NCI-H446 treated with DMSO at 0.1 percent for 48 hours (cell line): ENCODE measurements around the gene JAZF1.

ENCODE experiments used
- DNase-seq: peaks from one replicate; lab custom pipeline; 2025; lab: John Stamatoyannopoulos, UW

The JAZF1 gene

DNA sequence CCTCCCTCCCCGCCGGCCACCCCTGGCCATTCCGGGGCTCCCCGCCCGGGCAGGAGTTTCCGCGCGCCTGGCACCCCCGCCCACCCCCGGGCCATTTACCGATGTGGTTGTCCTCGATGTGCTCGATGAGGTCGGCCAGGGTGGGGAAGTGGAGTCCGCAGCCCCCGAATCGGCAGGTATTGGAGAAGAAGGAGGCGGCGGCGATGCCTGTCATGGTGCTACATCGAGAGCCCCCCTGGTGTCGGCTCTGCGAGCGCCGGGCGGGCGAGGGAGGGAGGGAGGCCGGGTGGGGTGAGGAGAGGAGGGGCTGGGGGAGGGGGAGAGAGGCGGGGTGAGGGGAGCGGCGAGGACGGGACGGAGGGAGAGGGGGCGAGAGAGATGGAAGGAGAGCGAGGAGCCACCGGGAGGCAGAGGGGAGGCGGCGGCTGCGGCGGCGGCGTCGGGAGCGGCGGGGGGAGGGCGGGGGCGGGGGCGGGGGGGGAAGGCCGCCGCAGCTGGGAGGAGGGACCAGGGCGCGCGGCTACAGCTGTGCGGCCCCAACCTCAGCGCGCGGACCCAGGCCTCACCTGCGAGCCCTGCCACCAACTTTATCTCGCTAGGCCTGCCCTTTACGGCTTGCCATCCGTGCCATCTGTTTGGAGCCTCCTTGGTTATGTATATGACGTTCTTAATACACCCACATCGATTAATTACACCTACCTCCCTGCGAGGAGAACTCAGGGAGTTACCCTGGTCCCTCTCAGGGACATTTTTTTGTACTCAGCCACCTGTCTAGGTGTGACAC lies at the start of gene JAZF1:
Gene JAZF1 (minus strand): TSS at position 432 of the 784 bp plus-strand sequence.
- DNase-seq: no peak

DNA sequence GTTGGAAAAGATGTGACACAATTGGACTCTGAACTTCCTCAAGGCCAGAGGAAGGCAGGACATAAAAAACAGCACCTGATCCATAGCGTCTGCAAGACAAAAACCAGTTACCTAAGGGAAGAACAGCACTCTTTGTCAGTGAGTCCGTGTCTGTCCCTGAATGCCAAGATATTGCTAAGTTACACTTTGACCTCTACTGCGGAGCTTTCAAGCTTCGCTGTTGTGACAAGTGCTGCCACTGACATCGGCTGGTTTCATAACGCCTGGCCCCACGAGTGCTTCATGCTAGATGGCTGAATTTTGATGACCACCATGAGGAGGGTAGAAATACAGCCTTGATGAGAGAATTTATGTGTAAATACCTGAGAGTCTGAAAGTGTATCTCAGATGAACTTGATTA lies 49.7 kb upstream of the JAZF1 start:
- no peak for DNase-seq

DNA sequence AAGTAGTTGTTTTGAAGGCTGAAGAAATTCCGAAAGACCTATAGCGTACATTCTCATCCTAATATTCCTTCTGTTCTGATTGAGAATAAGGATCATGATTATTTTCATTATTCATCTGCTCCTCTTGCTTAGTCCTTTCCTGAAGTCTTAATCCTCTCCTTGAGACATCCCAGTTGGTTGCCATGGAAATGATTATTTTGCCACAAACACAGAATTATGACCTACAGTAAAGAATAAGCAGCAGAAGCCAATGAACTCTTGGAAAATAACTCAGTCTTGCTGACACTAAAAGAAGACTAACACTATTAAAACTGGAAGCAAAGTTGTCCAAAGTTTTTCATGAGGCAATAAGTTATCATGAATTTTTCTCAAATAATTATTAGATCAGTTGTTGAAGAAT lies 47.8 kb upstream of the JAZF1 start:
- no peak for DNase-seq

DNA sequence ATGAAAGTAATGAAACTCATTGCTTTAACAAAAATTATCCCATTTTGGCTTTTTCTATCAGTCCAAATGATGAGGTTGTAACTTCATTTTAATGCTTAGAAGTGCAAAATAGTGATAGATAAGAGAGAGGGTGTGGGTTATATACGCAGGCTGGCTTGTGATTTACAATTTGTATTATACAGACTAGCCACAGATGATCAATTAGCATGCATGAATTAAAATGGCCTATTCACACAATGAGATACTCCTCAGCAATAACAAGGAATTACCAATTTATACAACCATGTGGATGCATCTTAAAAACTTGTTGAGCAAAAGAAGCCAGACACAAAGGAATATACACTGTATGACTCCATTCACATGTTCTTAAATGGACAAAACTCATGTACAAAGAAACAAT lies 45.4 kb upstream of the JAZF1 start:
- DNase-seq: no peak

DNA sequence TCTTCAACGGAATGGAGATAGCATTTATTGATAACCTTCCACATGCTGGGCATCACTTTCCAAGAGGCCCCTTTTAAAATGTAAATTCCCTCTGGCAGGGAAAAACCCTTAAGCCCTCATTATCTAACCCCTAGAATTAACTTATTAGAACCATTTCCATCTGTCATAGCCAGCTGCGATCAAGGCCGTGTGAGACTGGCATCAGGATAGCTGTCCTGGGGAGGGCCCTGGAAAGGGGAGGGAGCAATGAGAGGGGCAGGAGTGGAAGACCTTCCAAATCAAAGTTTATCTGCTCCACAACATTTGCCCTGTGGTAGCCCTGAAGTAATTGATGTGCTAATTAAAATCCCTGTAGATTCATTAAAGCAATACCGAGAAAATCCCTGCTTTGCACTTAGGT lies 45.0 kb upstream of the JAZF1 start:
- no peak for DNase-seq

DNA sequence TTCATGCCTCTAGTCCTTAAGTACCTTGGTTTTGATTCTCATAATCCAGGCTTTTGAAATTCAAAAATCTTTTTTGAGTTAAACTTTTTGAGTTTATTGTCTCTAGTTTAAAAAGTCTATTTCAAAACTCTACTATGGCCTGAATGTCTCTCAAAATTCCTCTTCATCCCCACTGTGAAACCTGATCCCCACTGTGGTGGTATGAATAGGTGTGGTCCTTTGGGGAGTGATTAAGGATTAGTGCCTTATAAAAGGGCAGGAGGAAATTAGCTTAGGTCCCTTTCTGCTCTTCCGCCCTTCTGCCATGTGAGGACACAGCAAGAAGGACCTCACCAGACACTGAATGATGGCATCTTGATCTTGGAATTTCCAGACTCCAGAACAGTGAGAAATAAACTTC lies 44.1 kb upstream of the JAZF1 start:
- no peak for DNase-seq

DNA sequence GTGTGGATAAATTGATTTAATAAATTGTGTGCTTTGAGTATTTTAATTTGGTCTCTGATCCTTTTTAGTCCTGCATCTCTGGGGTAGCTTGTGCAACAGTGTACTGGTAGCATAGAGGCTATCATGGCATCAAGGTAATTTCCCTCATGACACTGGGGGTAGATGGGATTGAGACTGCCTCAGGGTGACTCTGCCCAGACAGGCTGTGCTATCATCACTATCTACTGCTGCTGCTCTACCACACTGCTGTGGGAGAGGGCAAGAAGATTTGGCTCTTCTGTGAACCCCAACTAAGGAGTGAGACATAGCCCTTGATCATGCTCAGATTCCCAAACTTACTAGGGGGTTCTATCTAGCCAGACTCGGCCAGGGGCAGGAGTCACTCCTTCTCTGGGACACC lies 43.6 kb upstream of the JAZF1 start:
- DNase-seq: no peak

DNA sequence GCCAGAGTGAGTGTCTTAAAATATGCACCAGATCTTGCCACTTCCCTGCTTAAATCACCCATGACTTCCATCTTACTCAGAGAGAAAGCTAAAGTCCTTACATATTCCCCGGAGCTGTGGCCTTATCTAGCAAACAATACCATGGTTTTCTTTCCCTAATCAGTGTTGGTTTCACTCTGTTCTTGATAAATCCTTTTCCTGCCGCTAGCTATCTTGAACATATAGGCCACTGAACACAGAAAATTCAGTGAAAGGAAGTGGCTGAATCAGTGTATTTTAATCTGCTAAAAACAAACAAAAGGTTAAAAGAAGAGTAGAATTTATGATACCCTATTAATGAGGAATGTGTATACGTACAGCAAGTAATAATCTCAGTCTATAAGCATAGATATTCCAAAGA lies 42.0 kb upstream of the JAZF1 start:
- no peak for DNase-seq

DNA sequence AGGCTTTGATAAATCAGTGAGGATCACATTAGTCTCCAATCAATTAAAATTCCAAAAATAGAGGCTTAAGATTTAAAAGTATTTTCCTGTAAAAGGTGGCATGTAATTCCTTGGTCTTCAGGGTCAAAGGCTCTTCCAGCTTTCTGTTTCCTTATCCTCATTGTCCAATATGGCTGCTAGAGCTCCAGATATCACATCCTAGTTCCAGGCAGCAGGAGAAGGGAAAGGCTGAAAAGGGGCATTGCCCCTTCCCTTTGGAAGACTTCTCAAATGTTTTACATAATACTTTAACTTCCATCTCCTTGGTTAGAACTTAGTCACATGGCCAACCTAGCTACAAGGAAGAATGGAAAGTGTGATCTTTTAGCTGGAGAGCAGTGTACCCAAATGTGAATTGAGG lies 39.2 kb upstream of the JAZF1 start:
- DNase-seq: no peak

DNA sequence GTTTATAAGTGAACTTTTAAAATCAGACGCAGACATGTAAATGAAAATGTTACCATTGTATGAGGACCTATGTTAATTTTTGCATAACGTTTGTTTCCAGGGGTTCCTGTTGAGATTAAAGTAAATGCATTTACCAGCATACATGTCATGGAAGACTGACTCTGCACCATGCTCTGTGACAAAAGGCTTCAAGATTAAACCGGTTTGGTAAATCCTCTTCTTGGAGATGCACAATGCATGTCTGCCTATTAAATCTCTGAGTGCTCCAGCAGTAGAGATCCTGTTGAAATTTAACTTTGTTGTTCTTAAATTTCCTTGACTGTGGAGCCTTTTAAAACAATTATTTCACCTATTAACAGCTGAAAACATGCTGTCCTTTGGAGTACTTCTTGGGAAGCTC lies 36.5 kb upstream of the JAZF1 start:
- DNase-seq: no peak

DNA sequence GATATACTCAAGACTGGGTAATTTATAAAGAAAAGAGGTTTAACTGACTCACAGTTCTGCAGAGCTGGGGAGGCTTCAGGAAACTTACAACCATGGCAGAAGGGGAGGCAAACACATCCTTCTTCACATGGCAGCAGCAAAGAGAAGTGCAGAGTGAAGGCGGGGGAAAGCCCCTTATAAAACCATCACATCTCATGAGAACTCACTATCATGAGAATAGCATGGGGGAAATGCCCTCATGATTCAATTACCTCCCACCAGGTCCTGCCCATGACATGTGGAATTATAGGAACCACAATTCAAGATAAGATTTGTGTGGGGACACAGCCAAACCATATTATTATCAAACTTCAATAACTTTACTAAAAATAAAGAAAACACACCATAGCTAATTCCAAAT lies 30.4 kb upstream of the JAZF1 start:
- DNase-seq: no peak

DNA sequence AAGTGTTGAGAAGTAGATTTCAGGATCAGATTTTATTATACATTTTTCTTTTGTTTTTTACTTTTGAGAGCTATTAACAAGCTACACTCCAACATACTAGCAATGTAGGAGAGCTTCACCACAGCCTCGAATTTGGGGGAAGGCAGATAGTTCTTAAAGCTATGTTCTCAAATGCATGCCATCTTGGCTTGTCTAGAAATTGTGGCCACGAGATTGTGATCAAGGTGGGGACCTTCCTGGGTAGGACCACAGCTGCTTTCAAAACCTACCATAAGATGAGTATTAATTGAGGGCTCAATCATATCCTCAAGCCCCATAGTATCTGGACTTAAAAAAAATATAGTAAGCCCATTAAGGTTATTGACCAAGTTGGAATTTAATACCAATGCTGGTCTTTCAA lies 27.9 kb upstream of the JAZF1 start:
- DNase-seq: no peak

DNA sequence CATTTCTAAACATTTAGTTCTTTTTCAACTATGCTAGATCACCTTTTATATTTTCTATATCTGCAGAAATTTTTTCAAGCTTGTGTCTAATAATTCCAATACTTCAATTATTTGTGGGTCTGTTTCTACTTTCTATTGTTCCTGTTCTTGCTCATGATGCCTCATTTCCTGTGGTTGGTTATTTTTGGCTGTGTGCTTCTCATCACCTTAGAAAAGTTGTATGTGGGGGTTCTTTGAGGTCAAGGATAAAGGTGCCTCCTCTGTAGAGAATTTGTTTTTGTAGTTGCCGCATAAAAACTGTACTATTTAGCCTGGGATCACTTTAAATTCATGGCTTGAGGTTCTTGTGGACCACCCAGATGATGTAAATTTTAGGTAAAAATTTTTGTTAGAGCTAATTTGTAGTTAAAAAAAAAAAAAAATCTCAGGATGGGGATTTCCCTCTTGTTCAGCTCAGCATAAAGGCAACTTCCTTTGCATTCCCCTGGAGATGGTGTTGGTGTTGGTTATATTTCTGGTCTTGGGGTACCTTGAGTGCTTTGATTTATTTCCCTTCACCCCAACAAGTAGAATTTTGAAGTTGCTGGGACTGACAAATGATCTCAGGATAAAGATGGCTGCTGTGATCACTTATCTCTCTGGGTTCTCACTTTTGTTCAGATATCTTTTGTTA lies 27.0 kb upstream of the JAZF1 start:
- DNase-seq: no peak

DNA sequence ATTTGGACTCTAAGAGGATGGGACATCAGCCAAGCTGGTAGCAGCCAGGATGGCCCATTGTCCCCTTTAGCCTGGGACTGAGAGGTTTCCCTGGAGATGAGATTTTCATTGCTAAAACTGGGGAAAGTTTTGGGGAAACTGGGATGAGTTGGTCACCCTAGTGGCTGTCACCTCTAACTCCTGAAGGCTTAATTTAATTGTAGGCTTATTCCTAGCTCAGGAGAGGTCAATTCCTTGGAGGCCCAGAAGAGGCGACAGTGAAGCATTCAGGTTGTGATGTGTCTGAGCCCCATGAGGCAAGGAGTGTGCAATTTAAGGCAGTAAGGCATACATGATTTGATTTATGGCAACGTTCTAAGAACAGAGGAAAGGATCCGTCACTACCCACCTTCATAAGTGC lies 24.9 kb upstream of the JAZF1 start:
- DNase-seq: no peak

DNA sequence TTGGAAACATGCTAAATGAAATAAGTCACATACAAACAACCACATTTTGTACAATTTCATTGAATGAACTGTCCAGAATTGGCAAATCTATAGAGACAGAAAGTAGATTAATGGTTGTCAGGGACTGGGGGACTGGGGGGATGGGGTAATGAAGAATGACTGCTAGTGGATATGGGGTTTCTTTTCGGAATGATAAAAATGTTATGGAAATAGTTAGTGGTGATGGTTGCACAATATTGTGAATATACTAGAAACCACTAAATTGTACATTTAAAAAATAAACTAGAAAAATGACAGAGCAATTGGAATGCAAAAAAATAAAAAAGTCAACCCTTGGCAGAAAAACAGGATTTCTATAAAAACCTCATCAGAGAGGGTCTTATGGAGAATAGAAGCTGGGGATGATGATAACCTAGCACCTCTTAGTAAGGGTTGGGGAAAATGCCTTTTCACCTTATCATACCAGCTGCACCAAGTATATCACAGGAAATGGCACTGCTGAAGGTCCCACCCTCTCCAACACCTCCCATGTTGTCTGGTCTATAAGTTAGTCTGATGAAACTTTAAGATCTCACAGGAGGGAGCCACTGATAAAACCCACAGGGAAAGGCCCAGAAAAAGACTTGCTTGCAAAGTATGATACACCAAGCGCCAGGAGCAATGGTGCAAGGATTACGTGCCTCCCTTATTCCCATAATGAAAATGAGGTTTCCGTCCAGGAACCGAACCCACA lies 23.1 kb upstream of the JAZF1 start:
- DNase-seq: no peak

DNA sequence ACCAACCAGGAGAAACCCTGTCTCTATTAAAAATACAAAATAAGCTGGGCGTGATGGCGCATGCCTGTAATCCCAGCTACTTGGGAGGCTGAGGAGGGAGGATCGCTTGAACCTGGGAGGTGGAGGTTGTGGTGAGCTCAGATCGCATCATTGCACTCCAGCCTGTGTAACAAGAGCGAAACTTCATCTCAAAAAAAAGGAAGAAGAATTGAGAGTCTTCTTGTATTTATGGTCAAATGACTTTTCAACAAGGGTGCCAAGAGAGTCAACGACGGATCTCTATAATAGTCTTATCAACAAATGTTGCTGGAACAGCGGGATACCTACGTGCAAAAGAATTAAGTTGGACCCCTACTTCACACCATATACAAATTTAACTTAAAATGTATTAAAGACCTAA lies 21.6 kb upstream of the JAZF1 start:
- DNase-seq: no peak

DNA sequence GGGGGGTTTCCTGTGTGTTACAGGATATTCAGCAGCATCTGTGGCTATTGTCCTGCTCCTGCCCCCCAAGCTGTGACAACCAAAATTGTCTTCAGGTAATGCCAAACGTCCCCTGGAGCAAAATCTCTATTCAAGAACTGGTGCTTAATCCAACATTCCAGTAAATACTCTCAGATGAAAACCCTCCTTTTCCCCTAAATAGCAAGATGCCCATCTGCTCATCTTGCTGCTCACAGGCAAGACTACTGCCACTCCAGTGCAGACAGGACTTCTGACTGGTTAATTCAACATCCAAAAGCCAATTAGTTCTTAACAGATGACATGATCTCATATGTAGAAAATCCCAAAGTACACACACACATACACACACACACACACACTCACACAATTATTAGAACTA lies 20.5 kb upstream of the JAZF1 start:
- no peak for DNase-seq

DNA sequence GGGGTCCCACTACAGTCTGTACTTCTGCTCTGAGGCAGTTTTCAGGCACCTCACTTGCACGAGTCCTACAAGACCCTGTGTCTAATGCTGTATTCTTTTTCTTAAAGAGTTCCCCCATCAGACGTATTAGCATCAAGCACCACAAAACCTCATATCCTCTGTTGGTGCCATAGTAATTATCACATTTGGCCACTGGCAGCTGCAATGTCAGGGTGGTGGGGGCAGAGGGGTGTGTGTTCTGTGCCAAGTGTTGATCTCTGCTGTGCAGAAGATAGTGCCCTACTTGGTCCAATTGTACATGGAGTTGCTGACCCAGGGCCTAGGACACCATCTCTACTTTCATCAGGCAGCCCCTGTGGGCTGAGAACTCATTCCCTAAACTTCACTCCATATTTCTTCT lies 20.0 kb upstream of the JAZF1 start:
- no peak for DNase-seq

DNA sequence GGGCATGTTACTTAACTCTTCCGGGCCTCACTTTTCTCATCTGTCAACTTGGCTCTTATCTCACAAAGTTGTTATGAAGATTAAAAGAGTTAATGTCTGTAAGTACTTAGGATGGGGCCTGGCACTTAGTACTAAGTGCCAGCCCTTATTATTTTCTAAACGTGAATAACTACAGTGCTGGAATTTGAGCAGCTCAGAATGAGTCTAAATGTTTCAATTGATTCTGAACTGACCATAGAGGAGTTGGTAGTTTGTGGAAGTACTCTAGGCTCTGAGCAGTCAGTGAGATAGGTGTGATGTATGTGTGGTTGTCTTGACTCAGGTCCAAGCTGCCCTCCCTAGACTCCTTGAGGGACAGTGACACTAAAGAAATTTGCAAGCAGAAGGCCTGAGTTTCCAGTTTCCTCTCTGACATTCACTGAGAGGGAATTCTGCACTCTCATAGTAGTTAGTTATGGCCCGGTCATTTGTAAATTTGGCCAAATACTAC lies 18.5 kb upstream of the JAZF1 start:
- no peak for DNase-seq

DNA sequence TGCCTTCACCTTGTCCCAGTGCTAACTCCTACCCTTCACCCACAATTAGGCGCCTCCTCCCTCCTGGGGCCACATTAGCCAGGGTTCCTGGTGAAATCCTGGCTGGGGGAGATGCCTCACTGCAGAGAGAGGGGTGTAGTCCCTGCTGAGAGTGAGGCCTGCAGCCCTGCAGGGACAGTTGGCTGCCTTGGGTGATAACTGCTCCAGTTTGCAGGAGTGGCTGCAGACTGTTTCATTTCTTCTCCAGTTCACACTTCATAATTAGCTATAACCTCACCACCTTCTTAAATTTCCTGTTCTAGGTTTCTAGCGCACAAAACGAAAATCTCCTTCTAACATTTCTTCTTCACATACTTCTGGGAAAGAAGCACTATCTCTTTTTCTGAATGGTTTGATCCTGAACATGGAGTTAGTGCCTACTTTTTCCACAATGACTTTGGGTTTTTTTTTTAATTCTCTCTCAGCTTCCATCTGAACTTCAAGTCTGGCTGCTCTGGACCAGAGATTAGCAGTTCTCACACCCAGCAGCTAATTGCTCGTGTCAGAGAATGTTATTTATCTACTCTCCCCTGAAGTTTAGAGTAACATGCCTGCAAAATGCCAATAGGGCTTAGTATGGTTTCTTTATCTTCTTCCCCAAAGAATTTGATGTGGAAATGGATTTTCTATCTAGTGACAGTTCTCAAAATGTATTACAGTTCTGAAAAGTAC lies 15.5 kb upstream of the JAZF1 start:
- DNase-seq: no peak

DNA sequence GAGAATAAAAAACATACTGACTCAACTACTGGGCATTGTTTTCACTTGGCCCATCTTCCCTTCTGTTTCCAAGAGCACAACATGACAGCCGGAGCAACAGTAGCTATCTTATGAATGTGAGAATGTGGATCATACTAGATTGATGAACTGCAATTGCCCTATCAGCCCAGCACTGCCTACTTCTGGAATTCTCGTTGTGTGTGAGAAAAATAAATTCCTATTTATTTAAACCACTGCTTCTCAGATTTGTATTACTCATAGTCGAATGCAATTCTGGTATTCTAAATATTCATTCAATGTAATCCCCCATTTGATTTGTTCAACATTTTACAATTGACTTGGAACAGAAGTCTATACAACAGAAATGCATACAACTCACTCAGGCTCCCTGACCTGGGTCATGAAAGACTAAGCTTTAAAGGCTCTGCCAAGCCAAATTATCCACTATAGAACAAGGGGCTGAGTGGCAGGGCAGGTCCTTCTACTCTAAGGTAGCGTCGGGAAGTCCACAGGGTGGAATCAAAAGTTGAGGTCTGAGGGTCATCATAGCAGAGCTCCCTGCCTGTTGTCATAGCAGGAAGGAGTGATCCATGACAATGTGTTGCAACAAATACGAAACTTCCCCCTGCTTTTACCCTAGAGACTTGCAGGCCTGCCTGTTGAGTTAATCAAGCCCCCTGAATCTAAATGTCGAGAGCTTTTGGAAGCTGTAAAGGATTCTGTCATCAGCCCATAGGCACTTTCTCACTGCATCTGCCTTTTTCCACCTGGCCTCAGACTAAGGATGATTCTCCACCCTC lies 12.4 kb upstream of the JAZF1 start:
- no peak for DNase-seq

DNA sequence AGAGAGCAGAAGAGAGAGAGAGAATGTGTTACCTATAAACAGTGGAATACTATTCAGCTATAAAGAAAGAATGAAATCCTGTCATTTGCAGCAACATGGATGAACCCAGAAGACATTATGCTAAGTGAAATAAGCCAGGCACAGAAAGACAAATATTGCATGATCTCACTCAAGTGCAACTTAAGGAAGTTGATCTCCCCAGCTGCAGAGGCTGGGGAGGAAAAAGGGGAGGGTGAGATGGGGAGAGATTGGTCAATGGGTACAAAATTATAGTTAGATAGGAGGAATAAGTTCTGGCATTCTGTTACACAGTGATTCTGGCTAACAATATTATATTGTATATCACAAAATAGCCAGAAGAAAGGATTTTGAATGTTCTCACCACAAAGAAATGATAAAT lies 11.2 kb upstream of the JAZF1 start:
- no peak for DNase-seq
